ENCODE measurements around the gene VPS16.

GRCh38 chr20:2820896-2821869, 19.4 kb upstream of the VPS16 start:
- TF ChIP-seq, protein P1, sequence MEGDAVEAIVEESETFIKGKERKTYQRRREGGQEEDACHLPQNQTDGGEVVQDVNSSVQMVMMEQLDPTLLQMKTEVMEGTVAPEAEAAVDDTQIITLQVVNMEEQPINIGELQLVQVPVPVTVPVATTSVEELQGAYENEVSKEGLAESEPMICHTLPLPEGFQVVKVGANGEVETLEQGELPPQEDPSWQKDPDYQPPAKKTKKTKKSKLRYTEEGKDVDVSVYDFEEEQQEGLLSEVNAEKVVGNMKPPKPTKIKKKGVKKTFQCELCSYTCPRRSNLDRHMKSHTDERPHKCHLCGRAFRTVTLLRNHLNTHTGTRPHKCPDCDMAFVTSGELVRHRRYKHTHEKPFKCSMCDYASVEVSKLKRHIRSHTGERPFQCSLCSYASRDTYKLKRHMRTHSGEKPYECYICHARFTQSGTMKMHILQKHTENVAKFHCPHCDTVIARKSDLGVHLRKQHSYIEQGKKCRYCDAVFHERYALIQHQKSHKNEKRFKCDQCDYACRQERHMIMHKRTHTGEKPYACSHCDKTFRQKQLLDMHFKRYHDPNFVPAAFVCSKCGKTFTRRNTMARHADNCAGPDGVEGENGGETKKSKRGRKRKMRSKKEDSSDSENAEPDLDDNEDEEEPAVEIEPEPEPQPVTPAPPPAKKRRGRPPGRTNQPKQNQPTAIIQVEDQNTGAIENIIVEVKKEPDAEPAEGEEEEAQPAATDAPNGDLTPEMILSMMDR (IDR thresholded peaks at IDR 0.05) = no peak
- TF ChIP-seq ZFX (IDR thresholded peaks at IDR 0.05; ENCODE audit: borderline replicate concordance) = no peak
